HepG2 (cell line): Measurements from ENCODE around the gene TMOD2. TPM values are rescaled to one million over a fixed set of nuclear protein-coding genes. Genes with fewer than 3 reads are reported as not detected.

Source experiments
- ATAC-seq: fragments of 200-7000 bp; cut with Tn5 transposase; 3 replicates; pipeline ENCODE4 v1.9.1; 2020; ENCODE audit warnings: mild to moderate bottlenecking, moderate library complexity
- BruUV-seq: library from RNA; stranded (reverse); fragments of 400-500 nt; replicated peaks from 2 replicates; lab custom pipeline; 2021; lab: Mats Ljungman, UMichigan
- CTCF ChIA-PET: fragments of 300-600 bp; formaldehyde crosslinking; extraction: SDS; loops from one replicate; lab custom pipeline; 2021; ENCODE audit warnings: low total read pairs, inconsistent platforms, low intra/inter-chr PET ratio; lab: Yijun Ruan, JAX
- POLR2A ChIA-PET: fragments of 350-600 bp; sonication (Branson Sonifier 250); formaldehyde crosslinking; loops from one replicate; lab custom pipeline; 2020; ENCODE audit warnings: antibody characterized with exemption, inconsistent platforms; lab: Yijun Ruan, JAX
- DNase-seq: peaks from one replicate; pipeline ENCODE4 v3.0.0-alpha.2; 2015; ENCODE audit warnings: low spot score
- FAIRE-seq: peaks from 3 replicates; lab custom pipeline; 2011; peaks lifted over from hg19 to GRCh38; lab: Jason Lieb, UNC
- H2AFZ ChIP-seq: one replicate; pipeline ENCODE4 v1.6.1; 2011; ENCODE audit warnings: low read length, inconsistent platforms
- H3K27ac ChIP-seq: fragments of 300-600 bp; 3 replicates; pipeline ENCODE4 v1.8.0; 2011; ENCODE audit warnings: mixed run types, mild to moderate bottlenecking, mixed read lengths, low read length, inconsistent platforms; ENCODE audit not compliant: insufficient read depth; ENCODE audit errors: extremely low read length
- H3K27me3 ChIP-seq, 2 experiments: fragments of 200-600 bp in 1 of 2; 2 replicates in 1 of 2; 3 replicates in 1 of 2; pipeline versions ENCODE4 v1.6.0 to v1.8.0; 2011; ENCODE audit warnings: low read length in 2 of 2, mild to moderate bottlenecking in 2 of 2, moderate library complexity in 2 of 2, inconsistent platforms in 1 of 2; ENCODE audit not compliant: insufficient read depth in 2 of 2, control insufficient read depth in 1 of 2
- H3K36me3 ChIP-seq, 2 experiments: fragments of 200-600 bp in 1 of 2; replicated peaks in 1 of 2; 2 replicates in 1 of 2; 3 replicates in 1 of 2; pipeline versions ENCODE4 v1.5.1 to v1.8.0; 2011; ENCODE audit warnings: low read length in 2 of 2, inconsistent platforms in 1 of 2; ENCODE audit not compliant: insufficient read depth in 2 of 2, control insufficient read depth in 1 of 2
- H3K4me1 ChIP-seq: 2 replicates; pipeline ENCODE4 v1.5.1; 2012; ENCODE audit warnings: low read length, inconsistent platforms; ENCODE audit not compliant: insufficient read depth
- H3K4me2 ChIP-seq: 2 replicates; pipeline ENCODE4 v1.6.0; 2011; ENCODE audit warnings: low read depth, low read length, inconsistent platforms
- H3K4me3 ChIP-seq, 3 experiments: fragments of 200-600 bp in 1 of 3; sonication (generic), shearing (Covaris generic) in 1 of 3; replicated peaks in 1 of 3; 2 replicates each; pipeline ENCODE4 v1.5.1; 2011 to 2016; ENCODE audit warnings: low read length in 3 of 3, inconsistent platforms in 2 of 3, low read depth in 2 of 3, mild to moderate bottlenecking in 2 of 3, control low read depth in 1 of 3, mixed read lengths in 1 of 3; ENCODE audit not compliant: insufficient read depth in 1 of 3
- H3K79me2 ChIP-seq: one replicate; pipeline ENCODE4 v1.6.1; 2011; ENCODE audit warnings: low read length, inconsistent platforms; ENCODE audit not compliant: insufficient read depth
- H3K9ac ChIP-seq: 2 replicates; pipeline ENCODE4 v1.6.0; 2011; ENCODE audit warnings: mild to moderate bottlenecking, low read depth, low read length, inconsistent platforms; ENCODE audit not compliant: insufficient read depth
- H3K9me3 ChIP-seq: 2 replicates; pipeline ENCODE4 v1.5.1; 2012; ENCODE audit warnings: mild to moderate bottlenecking, low read length
- H4K20me1 ChIP-seq: 2 replicates; pipeline ENCODE4 v1.6.0; 2011; ENCODE audit warnings: inconsistent platforms, mild to moderate bottlenecking, low read length, moderate library complexity; ENCODE audit not compliant: insufficient read depth
- CTCF ChIP-seq: sonication (generic); formaldehyde crosslinking; IDR thresholded peaks from 2 replicates; pipeline ENCODE4 v1.5.0; 2020; ENCODE audit warnings: mild to moderate bottlenecking, missing genetic modification reagents, moderate library complexity
- FOSL2 ChIP-seq: sonication (generic); formaldehyde crosslinking; IDR thresholded peaks from 2 replicates; pipeline ENCODE4 v1.4.0; 2020; ENCODE audit warnings: missing genetic modification reagents
- SIN3A ChIP-seq: IDR thresholded peaks from 2 replicates; pipeline ENCODE4 v1.6.1; 2011; ENCODE audit warnings: low read depth, mild to moderate bottlenecking, control low read depth, low read length, borderline replicate concordance
- ZNF263 ChIP-seq: sonication (generic); formaldehyde crosslinking; IDR thresholded peaks from 2 replicates; pipeline ENCODE4 v1.4.0; 2020; ENCODE audit warnings: missing genetic modification reagents
- ZNF317 ChIP-seq: sonication (generic); formaldehyde crosslinking; IDR thresholded peaks from 2 replicates; pipeline ENCODE4 v1.5.0; 2020; ENCODE audit warnings: mild to moderate bottlenecking, missing genetic modification reagents
- ZNF614 ChIP-seq: IDR thresholded peaks from 2 replicates; pipeline ENCODE4 v1.6.1; 2018; ENCODE audit warnings: missing biosample characterization, missing genetic modification reagents, inconsistent platforms, borderline replicate concordance
- ZNF776 ChIP-seq: sonication (generic); formaldehyde crosslinking; IDR thresholded peaks from 2 replicates; pipeline ENCODE4 v1.4.0; 2020; ENCODE audit warnings: mild to moderate bottlenecking, missing genetic modification reagents
- ZNF850 ChIP-seq: sonication (generic); formaldehyde crosslinking; conservative IDR thresholded peaks from 2 replicates; pipeline ENCODE4 v1.9.0; 2021; ENCODE audit warnings: mild to moderate bottlenecking, missing genetic modification reagents
- WGBS: methylation state at CpG from one replicate; pipeline ENCODE4 v1.1.6; 2017; ENCODE audit warnings: low lambda C conversion rate; 5-methylcytosine and 5-hydroxymethylcytosine counted together
- in situ Hi-C: cut with HindIII; loops from 2 replicates; pipeline ENCODE4 v1.10.0; 2017; ENCODE audit warnings: low pct_unique_long_range_greater_than_20kb; ENCODE audit not compliant: extremely low pct_ligation_motif_present
- intact Hi-C: fragments of 100-400 bp; cut with micrococcal nuclease; formaldehyde crosslinking; loops from one replicate; pipeline ENCODE4 v1.10.0; 2022; ENCODE audit not compliant: unreplicated experiment
- polyA plus RNA-seq, 8 experiments: library from polyadenylated mRNA; depleted of rRNA in 3 of 8; stranded (reverse) in 7 of 8; unstranded in 1 of 8; fragments of >200 nt; fragmentation: Illumina TruSeq in 4 of 8; extraction: Trizol in 4 of 8; gene quantifications; 2 replicates each; pipeline versions ENCODE4 v1.2.1 to v1.2.3, GENCODE V29; 2011 to 2016; ENCODE audit warnings: low read depth in 4 of 8, missing spikeins in 1 of 8, mixed read lengths in 1 of 8; ENCODE audit not compliant: insufficient read depth in 1 of 8
- total RNA-seq, 5 experiments: library from RNA; depleted of rRNA; stranded (reverse); fragments of >200 nt; fragmentation: Illumina TruSeq; extraction: Trizol; gene quantifications; 2 replicates each; pipeline ENCODE4 v1.2.3, GENCODE V29; 2016; ENCODE audit warnings: low read depth in 1 of 5

The TMOD2 gene
- total and polyA plus RNA-seq, 2 of the 13 experiments (the other 11 are each of a cell fraction or from before 2014, with no cell fraction given) = 0.01 to 0.02 TPM

- intact Hi-C loops (no loop called here), in situ Hi-C loops (no loop called here)
- H2AFZ ChIP-seq = no peak overlapping the region
- H3K79me2 ChIP-seq = no peaks in the 10 kb centered on the region
- no peak overlapping the region for H3K27ac ChIP-seq
- CTCF ChIA-PET = no interaction called here
- DNase-seq (peak; percentile 10), ATAC-seq (no peak; the same call in 2 of the 3 replicates)
- no peaks in the 10 kb centered on the region for H3K9me3 ChIP-seq
- H3K4me2 ChIP-seq = no peak overlapping the region
- 5% methylated on average over 5 of the region's 5 CpGs for WGBS
- H3K36me3 ChIP-seq = no peaks in the 10 kb centered on the region
- TF ChIP-seq ZNF776 (no peak), FOSL2 (CRISPR knock-in tag) (0 out of 2 replicates have a peak, but pooled peaks have one; percentile 9), ZNF317 (CRISPR knock-in tag) (no peak)
- TF ChIP-seq, all 625 proteins: peak for 1
- H3K9ac ChIP-seq = no peak overlapping the region
- BruUV-seq = no TSS peak
- H3K4me1 ChIP-seq = no peaks in the 10 kb centered on the region
- H3K27me3 ChIP-seq = no peaks in the 10 kb centered on the region; a peak in 1 of 5 replicates
- no peaks in the 10 kb centered on the region for H4K20me1 ChIP-seq
- POLR2A ChIA-PET = no interaction called here
- H3K4me3 ChIP-seq = no peak overlapping the region
- FAIRE-seq = no peak
Observed at GRCh38 chr15:51726302-51727073, 24.9 kb upstream of the TMOD2 start.

- intact Hi-C loops = no loop called here
- Histone ChIP-seq H3K9me3 (no peaks in the 10 kb centered on the region), H3K27me3 (peaks cover 0 to 3% of the 10 kb centered on the region in 2 experiments; a peak in 1 of 5 replicates), H3K27ac (no peak overlapping the region), H3K9ac (no peak overlapping the region), H3K36me3 (no peaks in the 10 kb centered on the region), H3K4me1 (no peaks in the 10 kb centered on the region), H3K4me3 (no peak overlapping the region), H3K4me2 (no peak overlapping the region), H4K20me1 (no peaks in the 10 kb centered on the region), H3K79me2 (no peaks in the 10 kb centered on the region), H2AFZ (no peak overlapping the region)
- FAIRE-seq (no peak), DNase-seq (peak; percentile 11), ATAC-seq (peak; percentile 93)
- no peak for TF ChIP-seq SIN3A
- no peak for TF ChIP-seq ZNF850 (CRISPR knock-in tag)
- no peak for TF ChIP-seq ZNF614 (CRISPR knock-in tag)
- TF ChIP-seq ZNF263 (CRISPR knock-in tag) = no peak
- peak; percentile 38 for TF ChIP-seq CTCF (CRISPR knock-in tag)
- in situ Hi-C loops = no loop called here
- ChIA-PET CTCF (no interaction called here), POLR2A (no interaction called here)
- WGBS = 30% methylated on average over 4 of the region's 4 CpGs
- BruUV-seq = no TSS peak
Observed at GRCh38 chr15:51727141-51727897, 24.1 kb upstream of the TMOD2 start.
